ENCODE measurements around the gene CPT1C. TPM values are rescaled to one million over a fixed set of nuclear protein-coding genes. Genes with fewer than 3 reads are reported as not detected.

Gene CPT1C
- total and polyA plus RNA-seq, 4 donors = 0.37 to 0.75 (median 0.59) TPM

GRCh38 chr19:49658139-49658517 lies 32.8 kb upstream of the CPT1C start:
- Histone ChIP-seq H3K4me3 (ENCODE audit: low read depth in 1 of 3, low read length in 3 of 3) (no peak overlapping the region), H3K36me3 (ENCODE audit: control insufficient read depth in 4 of 4, insufficient read depth in 3 of 4, low read depth in 1 of 4, low read length in 3 of 4) (peaks cover 25 to 83% (median 38%) of the 10 kb centered on the region in 4 donors), H3K4me1 (ENCODE audit: control insufficient read depth in 4 of 4, insufficient read depth in 4 of 4, low read length in 3 of 4) (peaks cover 0 to 3% (median under 1%) of the 10 kb centered on the region in 4 donors), H3K27ac (ENCODE audit: low read depth in 1 of 2, low read length in 2 of 2) (no peak overlapping the region), H3K27me3 (ENCODE audit: control insufficient read depth in 4 of 4, insufficient read depth in 4 of 4, low read length in 3 of 4) (no peaks in the 10 kb centered on the region), H3K9ac (ENCODE audit: low read depth in 1 of 2, low read length in 2 of 2) (no peak overlapping the region), H3K9me3 (ENCODE audit: control insufficient read depth in 4 of 4, low read length in 3 of 4) (no peaks in the 10 kb centered on the region)
- no peak for DNase-seq (ENCODE audit: low spot score)
- WGBS = 93% methylated on average over 15 of the region's 15 CpGs
- TF ChIP-seq JUND (IDR thresholded peaks at IDR 0.05) (no peak), NR2F2 (IDR thresholded peaks at IDR 0.05) (no peak), ATF3 (IDR thresholded peaks at IDR 0.05) (no peak), ZBTB33 (IDR thresholded peaks at IDR 0.05) (no peak), GABPA (IDR thresholded peaks at IDR 0.05 in 1 of 2, conservative IDR thresholded peaks at IDR 0.05 in 1 of 2) (no peak), SP1 (IDR thresholded peaks at IDR 0.05) (no peak), CTCF (IDR thresholded peaks at IDR 0.05; ENCODE audit: low read depth, low read length, missing input control) (no peak), HNF4A (conservative IDR thresholded peaks at IDR 0.05) (no peak), MAX (IDR thresholded peaks at IDR 0.05) (no peak), REST (IDR thresholded peaks at IDR 0.05) (no peak), TAF1 (conservative IDR thresholded peaks at IDR 0.05) (no peak), RXRA (IDR thresholded peaks at IDR 0.05) (no peak), RAD21 (IDR thresholded peaks at IDR 0.05) (no peak), HNF4G (IDR thresholded peaks at IDR 0.05) (no peak), YY1 (IDR thresholded peaks at IDR 0.05) (no peak), FOXA2 (IDR thresholded peaks at IDR 0.05) (no peak), FOXA1 (IDR thresholded peaks at IDR 0.05) (no peak)

All from liver (tissue), 9 donors.